Measurements from ENCODE around the gene SPOCK3. TPM values are rescaled to one million over a fixed set of nuclear protein-coding genes. Genes with fewer than 3 reads are reported as not detected.

The SPOCK3 gene
- total RNA-seq, 1 donor from 2014 or later, result not detected

GRCh38 chr4:167111092-167111491 is 123.2 kb downstream of the SPOCK3 start:
- no peak overlapping the region for H3K27ac ChIP-seq
- H3K4me3 ChIP-seq, result no peak overlapping the region
- H3K27me3 ChIP-seq, result no peaks in the 10 kb centered on the region
- intact Hi-C loops (cut with DNase I), result no loop called here
- TF ChIP-seq CTCF (IDR thresholded peaks at IDR 0.05), result no peak
- no peaks in the 10 kb centered on the region for H3K4me1 ChIP-seq
- H3K9me3 ChIP-seq, result no peaks in the 10 kb centered on the region
- no peaks in the 10 kb centered on the region for H3K36me3 ChIP-seq
- DNase-seq (ENCODE audit: low spot score in 2 of 2), result no peak

GRCh38 chr4:167109859-167110258 is 124.4 kb downstream of the SPOCK3 start:
- Histone ChIP-seq H3K27me3 (no peaks in the 10 kb centered on the region), H3K36me3 (no peaks in the 10 kb centered on the region), H3K4me3 (no peak overlapping the region), H3K27ac (no peak overlapping the region), H3K9me3 (no peaks in the 10 kb centered on the region), H3K4me1 (no peaks in the 10 kb centered on the region)
- no peak for DNase-seq (ENCODE audit: low spot score in 2 of 2)
- intact Hi-C loops (cut with DNase I), result no loop called here
- TF ChIP-seq CTCF (IDR thresholded peaks at IDR 0.05), result no peak

- H3K4me1 ChIP-seq, result no peaks in the 10 kb centered on the region
- H3K4me3 ChIP-seq, result no peak overlapping the region
- intact Hi-C loops (cut with DNase I), result no loop called here
- H3K27ac ChIP-seq, result no peak overlapping the region
- no peak for DNase-seq (ENCODE audit: low spot score in 2 of 2)
- no peaks in the 10 kb centered on the region for H3K9me3 ChIP-seq
- H3K36me3 ChIP-seq, result no peaks in the 10 kb centered on the region
- TF ChIP-seq CTCF (IDR thresholded peaks at IDR 0.05), result no peak
- H3K27me3 ChIP-seq, result no peaks in the 10 kb centered on the region
These were observed 128.4 kb downstream of the SPOCK3 start for GRCh38 chr4:167105857-167106256.

DNA sequence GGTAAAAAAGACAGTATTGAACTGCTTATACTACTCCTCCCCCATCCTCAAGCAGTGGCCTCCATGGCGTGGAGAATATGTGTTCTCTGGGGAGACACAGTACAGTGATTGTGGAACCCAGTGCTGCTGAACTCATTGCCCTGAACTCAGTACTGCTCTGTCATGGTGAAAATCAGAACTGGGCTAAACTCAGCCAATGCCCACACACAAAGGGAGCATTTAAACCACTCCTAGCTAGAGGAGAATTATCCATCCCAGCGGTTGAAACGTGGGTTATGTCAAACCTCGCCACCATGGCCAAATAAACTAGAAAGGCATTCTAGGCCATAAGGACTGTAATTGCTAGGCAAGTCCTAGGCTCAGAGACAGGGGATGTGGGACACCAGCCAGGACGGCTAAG is 131.8 kb downstream of the SPOCK3 start:
- H3K4me1 ChIP-seq, result no peaks in the 10 kb centered on the region
- H3K27ac ChIP-seq, result no peak overlapping the region
- H3K36me3 ChIP-seq, result no peaks in the 10 kb centered on the region
- no peak for DNase-seq (ENCODE audit: low spot score in 2 of 2)
- TF ChIP-seq CTCF (IDR thresholded peaks at IDR 0.05), result no peak
- intact Hi-C loops (cut with DNase I), result no loop called here
- no peak overlapping the region for H3K4me3 ChIP-seq
- H3K9me3 ChIP-seq, result no peaks in the 10 kb centered on the region
- no peaks in the 10 kb centered on the region for H3K27me3 ChIP-seq

DNA sequence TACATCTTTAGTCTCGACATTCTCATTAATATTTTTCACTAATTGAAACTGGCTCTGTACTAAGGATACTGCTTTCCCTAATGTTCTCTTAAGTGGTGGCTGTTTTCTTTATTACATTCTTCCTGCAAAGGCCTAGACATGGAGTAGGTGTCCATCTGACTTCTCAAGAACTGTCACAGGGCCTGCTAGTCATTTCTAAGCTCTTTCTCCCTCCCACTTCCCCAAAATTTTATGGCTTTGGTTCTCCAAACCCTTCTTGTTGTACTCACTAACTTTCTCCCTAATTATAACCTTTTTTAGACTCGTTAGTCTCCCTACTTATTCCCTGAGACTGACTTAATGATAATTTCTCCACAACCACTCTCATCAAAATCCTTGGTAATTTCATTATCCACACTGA is 133.3 kb downstream of the SPOCK3 start:
- Histone ChIP-seq H3K27ac (no peak overlapping the region), H3K4me1 (no peaks in the 10 kb centered on the region), H3K27me3 (no peaks in the 10 kb centered on the region), H3K4me3 (no peak overlapping the region), H3K36me3 (no peaks in the 10 kb centered on the region), H3K9me3 (no peaks in the 10 kb centered on the region)
- no peak for TF ChIP-seq CTCF (IDR thresholded peaks at IDR 0.05)
- intact Hi-C loops (cut with DNase I), result no loop called here
- no peak for DNase-seq (ENCODE audit: low spot score in 2 of 2)

- no peak for DNase-seq (ENCODE audit: low spot score in 2 of 2)
- TF ChIP-seq CTCF (IDR thresholded peaks at IDR 0.05), result no peak
- no peaks in the 10 kb centered on the region for H3K9me3 ChIP-seq
- intact Hi-C loops (cut with DNase I), result no loop called here
- H3K4me3 ChIP-seq, result no peak overlapping the region
- H3K27me3 ChIP-seq, result no peaks in the 10 kb centered on the region
- no peak overlapping the region for H3K27ac ChIP-seq
- no peaks in the 10 kb centered on the region for H3K4me1 ChIP-seq
- no peaks in the 10 kb centered on the region for H3K36me3 ChIP-seq
These were observed 134.2 kb downstream of the SPOCK3 start for GRCh38 chr4:167100120-167100519.

Measured in ascending aorta (tissue), 2 donors.